ACC112 (cell line): ENCODE measurements around the gene PTTG2.

ENCODE experiments used
- H2AFZ ChIP-seq: fragments of 200-600 bp; sonication (generic); one replicate; pipeline ENCODE4 v1.6.0; 2017; ENCODE audit warnings: antibody characterized with exemption, low read length; ENCODE audit not compliant: unreplicated experiment
- H3K27ac ChIP-seq: fragments of 200-600 bp; sonication (generic); 2 replicates; pipeline ENCODE4 v1.5.1; 2014; ENCODE audit warnings: low read depth, mild to moderate bottlenecking, antibody characterized with exemption, low read length, moderate library complexity
- H3K27me3 ChIP-seq: fragments of 200-600 bp; sonication (generic); 2 replicates; pipeline ENCODE4 v1.6.1; 2014; ENCODE audit warnings: mild to moderate bottlenecking, antibody characterized with exemption, low read length, moderate library complexity, mixed read lengths; ENCODE audit not compliant: insufficient read depth
- H3K36me3 ChIP-seq: fragments of 200-600 bp; sonication (generic); 2 replicates; pipeline ENCODE4 v1.6.1; 2016; ENCODE audit warnings: mild to moderate bottlenecking, antibody characterized with exemption, low read length, moderate library complexity, mixed read lengths; ENCODE audit not compliant: insufficient read depth
- H3K4me1 ChIP-seq: fragments of 200-600 bp; sonication (generic); one replicate; pipeline ENCODE4 v1.6.1; 2016; ENCODE audit warnings: low read length, mixed read lengths; ENCODE audit not compliant: insufficient read depth, unreplicated experiment, control insufficient read depth
- H3K4me3 ChIP-seq: fragments of 200-600 bp; sonication (generic); 2 replicates; pipeline ENCODE4 v1.5.1; 2014; ENCODE audit warnings: mild to moderate bottlenecking, low read depth, low read length
- H3K79me2 ChIP-seq: fragments of 200-600 bp; sonication (generic); one replicate; pipeline ENCODE4 v1.6.0; 2016; ENCODE audit warnings: low read length; ENCODE audit not compliant: control insufficient read depth, unreplicated experiment, insufficient read depth

The PTTG2 gene

DNA sequence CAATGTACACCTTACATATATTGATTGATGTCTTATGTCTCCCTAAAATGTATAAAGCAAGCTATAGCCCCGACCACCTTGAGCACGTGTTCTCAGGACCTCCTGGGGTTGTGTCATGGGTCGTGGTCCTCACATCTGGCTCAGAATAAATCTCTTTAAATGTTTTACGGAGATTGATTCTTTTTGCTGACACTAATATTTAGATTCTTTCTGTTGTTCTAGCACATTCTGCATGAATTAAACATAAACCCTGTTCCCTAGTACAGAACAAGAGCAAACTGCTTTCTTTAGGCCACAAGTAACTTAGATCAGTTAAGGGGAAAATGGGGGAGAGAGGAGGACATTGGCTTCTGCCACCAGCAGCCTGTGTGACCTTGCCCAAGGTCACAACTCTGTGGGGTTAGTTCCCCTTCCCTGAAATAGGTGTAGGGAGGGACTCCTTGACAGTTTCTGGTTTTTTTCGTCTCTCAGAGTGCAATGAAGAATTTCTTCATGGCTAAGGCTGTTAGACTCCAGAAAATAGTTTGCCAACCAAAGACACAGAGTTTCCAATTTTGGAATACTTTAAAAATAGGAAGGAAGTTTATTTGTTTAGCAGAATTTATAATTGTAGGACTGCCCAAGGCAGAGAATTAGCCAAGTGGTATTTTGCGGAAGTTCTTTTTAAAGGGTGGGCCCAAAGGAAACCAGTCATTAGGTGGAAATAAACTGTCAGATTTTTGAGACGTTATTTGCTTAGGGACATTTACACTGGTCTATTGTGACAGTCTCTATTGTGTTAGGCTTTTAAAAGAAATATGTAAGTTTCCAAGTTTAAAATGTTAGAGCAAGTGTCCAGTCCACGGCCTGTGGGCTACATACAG lies 29.4 kb downstream of the PTTG2 start:
- Histone ChIP-seq H3K27me3 (no peaks in the 10 kb centered on the region), H2AFZ (no peak overlapping the region), H3K4me3 (no peak overlapping the region), H3K27ac (no peak overlapping the region), H3K79me2 (peaks cover 23% of the 10 kb centered on the region), H3K4me1 (no peaks in the 10 kb centered on the region), H3K36me3 (no peaks in the 10 kb centered on the region)

DNA sequence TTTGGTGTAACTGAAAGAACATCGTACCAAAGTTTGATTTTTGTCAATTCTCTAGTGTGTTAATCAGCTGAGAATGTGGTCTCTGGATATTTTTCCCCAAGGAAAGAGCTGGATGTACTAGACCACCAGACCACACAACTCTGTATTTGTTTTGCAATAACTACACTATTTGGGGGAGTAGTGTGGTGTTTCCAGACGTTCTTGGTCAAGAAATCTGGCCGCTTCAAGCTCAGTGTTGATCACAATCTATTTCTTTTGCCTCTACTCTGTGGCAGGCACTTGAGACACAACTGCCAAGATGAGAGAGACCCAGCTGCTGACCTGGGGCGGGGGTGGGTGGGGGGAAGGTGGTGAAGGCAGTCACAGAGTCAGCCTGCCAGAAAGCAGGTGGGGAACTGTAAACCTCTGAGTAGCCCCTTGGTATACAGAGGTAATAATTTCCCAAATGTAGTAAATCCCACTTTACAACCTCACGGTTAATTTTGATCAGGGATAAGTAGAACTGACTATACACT lies 30.6 kb downstream of the PTTG2 start:
- H3K27me3 ChIP-seq, result no peaks in the 10 kb centered on the region
- no peak overlapping the region for H2AFZ ChIP-seq
- H3K79me2 ChIP-seq, result peaks cover 19% of the 10 kb centered on the region
- no peak overlapping the region for H3K4me3 ChIP-seq
- H3K27ac ChIP-seq, result no peak overlapping the region
- H3K36me3 ChIP-seq, result no peaks in the 10 kb centered on the region
- H3K4me1 ChIP-seq, result no peaks in the 10 kb centered on the region

DNA sequence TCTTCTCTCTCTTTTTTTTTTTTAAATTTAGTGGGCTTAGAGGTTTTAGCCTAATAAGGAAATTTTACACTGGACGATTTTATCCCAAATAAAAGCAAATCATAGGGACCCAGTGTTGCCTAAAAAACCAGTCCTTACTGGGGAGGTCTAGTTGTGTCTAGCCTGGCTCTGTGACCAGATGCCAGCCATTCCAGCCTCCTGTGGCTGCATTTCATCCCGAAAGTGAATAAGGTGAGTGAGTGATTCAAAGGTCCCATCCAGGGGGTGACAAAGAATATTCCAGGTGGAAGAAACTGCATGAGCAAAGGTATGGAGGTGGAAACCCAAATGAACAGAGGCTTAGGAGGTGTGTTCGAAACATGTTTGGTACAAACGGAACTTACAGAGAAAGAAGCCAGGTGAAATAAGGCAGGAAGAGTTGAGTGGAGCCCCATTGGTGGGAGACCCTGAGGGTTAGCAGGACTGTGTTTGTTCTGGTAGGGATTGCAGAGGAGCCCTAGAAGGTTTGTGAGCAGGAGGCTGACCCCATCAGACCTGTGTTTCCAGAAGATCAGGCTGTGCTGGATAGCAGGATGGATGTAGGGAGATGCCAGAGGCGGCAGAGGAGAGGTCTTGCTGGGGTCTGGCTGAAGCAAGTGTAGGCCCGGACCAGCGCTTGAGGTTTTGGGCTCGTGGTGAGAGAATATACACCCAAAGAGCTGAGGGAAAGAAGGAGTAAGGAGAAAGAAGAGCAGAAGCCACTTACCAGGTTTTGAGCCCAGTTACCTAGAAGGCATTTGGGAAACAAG lies 31.6 kb downstream of the PTTG2 start:
- Histone ChIP-seq H3K27me3 (no peaks in the 10 kb centered on the region), H3K4me3 (no peak overlapping the region), H3K4me1 (no peaks in the 10 kb centered on the region), H3K79me2 (peaks cover 15% of the 10 kb centered on the region), H3K27ac (no peak overlapping the region), H2AFZ (no peak overlapping the region), H3K36me3 (no peaks in the 10 kb centered on the region)

DNA sequence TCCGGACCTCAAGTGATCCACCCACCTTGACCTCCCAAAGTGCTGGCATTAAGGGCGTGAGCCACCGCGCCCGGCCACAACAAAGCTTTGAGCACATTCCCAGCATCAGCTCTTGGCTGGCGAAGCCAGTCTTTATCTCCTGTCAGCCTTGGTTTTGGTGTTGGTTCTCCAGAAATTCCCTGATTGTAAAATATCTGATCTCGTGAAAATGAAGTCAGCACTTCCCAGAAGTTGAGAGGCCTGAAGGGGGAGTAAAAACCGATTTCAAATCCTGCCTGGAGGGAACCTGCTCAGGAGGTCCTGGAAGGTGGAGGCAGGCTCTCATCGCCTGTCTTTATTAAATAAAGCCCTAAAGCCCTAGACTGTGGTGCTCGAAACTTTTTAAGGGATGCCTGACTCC lies 33.6 kb downstream of the PTTG2 start:
- Histone ChIP-seq H3K27me3 (no peaks in the 10 kb centered on the region), H3K4me3 (no peak overlapping the region), H3K36me3 (no peaks in the 10 kb centered on the region), H3K79me2 (peaks cover 16% of the 10 kb centered on the region), H2AFZ (no peak overlapping the region), H3K4me1 (no peaks in the 10 kb centered on the region), H3K27ac (no peak overlapping the region)

DNA sequence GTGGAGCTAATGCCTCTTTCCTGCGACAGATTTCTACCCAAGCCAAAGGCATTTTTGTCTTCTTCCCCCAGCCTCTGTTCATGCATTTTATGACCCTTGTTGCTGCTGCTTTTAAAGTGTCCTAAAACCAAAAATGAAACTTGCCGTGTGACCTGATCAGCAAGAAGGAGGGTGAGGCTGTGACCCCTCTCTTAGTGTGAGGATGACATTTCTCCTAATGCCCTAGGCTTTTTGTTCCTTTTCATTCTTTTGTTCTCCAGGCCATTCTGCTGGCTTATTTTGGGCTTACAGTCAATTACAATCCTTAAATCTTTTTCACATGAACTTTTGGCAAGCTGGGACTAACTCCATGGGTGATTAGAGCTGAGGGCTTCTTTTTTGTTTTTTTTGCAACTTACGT lies 34.4 kb downstream of the PTTG2 start:
- Histone ChIP-seq H3K27me3 (no peaks in the 10 kb centered on the region), H3K27ac (no peak overlapping the region), H3K4me1 (no peaks in the 10 kb centered on the region), H2AFZ (no peak overlapping the region), H3K4me3 (no peak overlapping the region), H3K79me2 (peaks cover 16% of the 10 kb centered on the region), H3K36me3 (no peaks in the 10 kb centered on the region)

DNA sequence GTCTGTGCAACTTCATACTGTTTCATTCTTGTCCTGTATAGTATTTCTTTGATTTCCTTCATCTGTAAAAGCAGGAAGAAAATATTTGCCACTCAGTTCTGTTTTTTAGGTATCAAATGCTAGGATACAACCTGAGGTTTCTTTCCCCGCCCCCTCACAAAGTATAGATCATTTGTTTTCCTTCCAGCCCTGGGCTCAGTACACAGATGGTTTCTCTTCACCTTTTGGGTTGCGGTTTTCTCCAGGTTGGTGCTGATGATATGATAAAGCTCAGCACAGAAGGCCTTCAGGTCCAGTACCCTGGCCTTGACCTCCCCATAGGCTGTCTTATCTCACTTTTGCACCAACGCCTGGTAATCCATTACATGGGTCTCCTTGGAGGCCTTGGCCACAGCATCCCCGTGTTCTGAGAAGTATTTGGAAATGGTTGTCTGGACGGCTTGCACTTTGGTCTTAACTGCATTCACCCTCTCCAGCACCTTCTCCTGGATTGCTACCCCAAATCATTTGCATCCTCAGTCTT lies 35.2 kb downstream of the PTTG2 start:
- Histone ChIP-seq H3K27ac (no peak overlapping the region), H3K79me2 (peaks cover 11% of the 10 kb centered on the region)

DNA sequence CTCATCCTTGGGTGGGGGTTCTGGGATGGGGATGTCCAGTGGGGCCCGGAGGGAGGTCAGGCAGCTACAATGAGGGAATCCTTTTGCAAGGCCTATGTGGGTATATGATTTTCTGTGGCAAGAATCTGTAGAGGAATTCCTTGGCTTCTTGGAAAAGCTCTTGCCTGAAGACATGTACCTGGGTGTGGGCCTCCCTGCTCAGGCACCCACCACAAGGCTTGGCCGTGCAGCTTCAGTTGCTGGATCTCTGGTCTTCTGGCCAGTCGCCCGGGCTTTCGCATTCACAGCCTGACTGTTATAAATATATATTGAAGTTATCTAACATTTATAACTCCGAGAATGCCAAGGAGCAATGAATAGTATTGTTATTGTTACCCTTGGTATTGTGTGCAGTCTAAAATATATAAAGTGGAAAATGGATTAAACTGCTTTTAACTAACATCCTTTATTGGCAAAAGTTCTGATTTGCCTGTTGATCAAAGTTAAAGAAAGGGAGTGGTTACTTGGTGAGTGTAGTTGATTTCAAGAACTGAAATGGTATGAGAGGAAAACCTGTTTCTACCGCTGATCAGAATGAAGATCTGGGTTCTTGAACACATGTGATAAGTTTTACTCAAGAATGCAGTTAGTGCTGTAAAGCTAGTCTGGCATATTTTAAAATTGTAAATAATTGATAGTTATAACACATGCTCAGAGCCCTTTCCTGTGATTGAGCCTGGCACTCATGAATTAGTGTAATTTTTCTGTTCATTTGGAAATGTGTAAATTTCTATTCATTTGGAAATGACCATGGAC lies 36.0 kb downstream of the PTTG2 start:
- H3K4me1 ChIP-seq, result no peaks in the 10 kb centered on the region
- no peak overlapping the region for H2AFZ ChIP-seq
- no peak overlapping the region for H3K4me3 ChIP-seq
- H3K27ac ChIP-seq, result no peak overlapping the region
- peaks cover 11% of the 10 kb centered on the region for H3K79me2 ChIP-seq
- H3K27me3 ChIP-seq, result no peaks in the 10 kb centered on the region
- H3K36me3 ChIP-seq, result no peaks in the 10 kb centered on the region

More for the DNA sequence above, 35.2 kb downstream of the PTTG2 start:
- Histone ChIP-seq H2AFZ (no peak overlapping the region), H3K4me3 (no peak overlapping the region), H3K4me1 (no peaks in the 10 kb centered on the region), H3K27me3 (no peaks in the 10 kb centered on the region), H3K36me3 (no peaks in the 10 kb centered on the region)

DNA sequence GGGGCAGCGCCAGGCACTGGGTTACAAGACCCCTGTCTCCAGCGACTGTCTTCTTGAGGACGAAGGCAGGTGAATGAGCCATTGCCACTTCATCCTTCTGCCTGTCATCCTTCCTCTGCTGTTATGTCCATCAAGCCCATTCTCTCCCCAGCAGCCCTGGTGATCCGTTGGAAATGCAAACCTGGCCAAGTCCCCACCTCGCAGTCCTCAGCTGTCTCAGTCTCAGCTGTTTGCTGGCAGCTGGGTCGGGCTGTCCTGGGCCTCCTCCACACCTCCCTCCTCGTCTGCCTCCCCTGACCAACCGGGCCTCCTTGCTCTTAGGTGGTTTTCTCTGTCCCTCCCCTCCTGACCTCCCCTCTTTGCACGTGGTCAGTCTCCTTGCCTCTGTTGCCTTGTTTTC lies 38.0 kb downstream of the PTTG2 start:
- H3K79me2 ChIP-seq, result peaks cover 11% of the 10 kb centered on the region

DNA sequence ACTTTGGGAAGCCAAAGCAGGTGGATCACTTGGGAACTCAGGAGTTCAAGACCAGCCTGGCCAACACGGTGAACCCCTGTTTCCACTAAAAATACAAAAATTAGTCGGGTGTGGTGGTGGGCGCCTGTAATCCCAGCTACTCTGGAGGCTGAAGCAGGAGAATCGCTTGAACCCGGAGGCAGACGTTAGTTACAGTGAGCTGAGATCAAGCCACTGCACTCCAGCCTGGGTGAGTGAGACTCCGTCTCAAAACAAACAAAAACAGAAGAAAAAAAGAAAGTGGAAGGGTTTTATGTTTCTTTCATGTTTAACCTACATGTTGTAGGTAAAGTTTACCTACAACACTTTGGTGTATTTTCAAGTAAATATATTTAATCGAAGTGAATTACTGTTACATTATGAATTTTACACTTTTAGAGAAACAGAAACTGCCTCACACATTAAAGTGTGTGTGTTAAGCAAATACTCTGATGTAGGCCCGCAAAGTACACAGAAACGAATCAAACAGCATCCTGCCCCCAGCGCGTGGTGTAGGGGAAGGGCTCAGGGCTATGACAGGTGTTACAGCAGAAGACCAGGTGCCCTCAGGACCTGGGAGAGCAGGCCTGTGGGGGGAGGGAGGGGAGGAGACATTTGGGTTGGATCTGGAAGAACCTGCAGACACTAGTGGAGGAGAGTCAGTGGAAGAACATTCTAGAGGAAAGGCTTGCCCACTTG lies 39.0 kb downstream of the PTTG2 start:
- H3K36me3 ChIP-seq, result no peaks in the 10 kb centered on the region
- H3K4me3 ChIP-seq, result no peak overlapping the region
- H3K27ac ChIP-seq, result no peak overlapping the region
- H3K27me3 ChIP-seq, result no peaks in the 10 kb centered on the region
- H3K4me1 ChIP-seq, result peaks cover 3% of the 10 kb centered on the region
- H3K79me2 ChIP-seq, result peaks cover 11% of the 10 kb centered on the region
- H2AFZ ChIP-seq, result no peak overlapping the region

More for the DNA sequence above, 38.0 kb downstream of the PTTG2 start:
- Histone ChIP-seq H3K4me1 (peaks cover 3% of the 10 kb centered on the region), H3K36me3 (no peaks in the 10 kb centered on the region), H3K27me3 (no peaks in the 10 kb centered on the region), H3K27ac (no peak overlapping the region), H3K4me3 (no peak overlapping the region), H2AFZ (no peak overlapping the region)

DNA sequence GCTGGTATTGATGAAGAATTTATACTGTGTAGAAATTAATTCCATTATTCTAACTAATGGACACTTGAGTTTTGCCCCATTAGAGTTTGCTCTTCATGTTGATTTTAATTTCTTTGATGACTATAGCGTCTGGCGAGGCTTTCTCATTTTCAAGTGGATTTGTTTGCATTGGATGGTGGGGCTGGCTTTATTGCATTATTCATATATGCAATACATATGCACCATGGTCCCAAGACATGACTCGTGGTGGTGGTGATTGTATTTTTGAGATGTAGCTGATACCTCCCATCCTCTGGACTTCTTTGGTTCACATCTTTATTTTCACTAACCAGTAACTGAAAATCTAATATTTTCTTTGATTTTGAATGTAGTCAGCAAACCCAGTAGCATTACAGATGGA lies 39.8 kb downstream of the PTTG2 start:
- H3K27me3 ChIP-seq, result no peaks in the 10 kb centered on the region
- H3K4me3 ChIP-seq, result no peak overlapping the region
- H3K79me2 ChIP-seq, result peaks cover 11% of the 10 kb centered on the region
- no peaks in the 10 kb centered on the region for H3K36me3 ChIP-seq
- H3K4me1 ChIP-seq, result peaks cover 3% of the 10 kb centered on the region
- no peak overlapping the region for H3K27ac ChIP-seq
- H2AFZ ChIP-seq, result no peak overlapping the region
